Measurements from ENCODE around the gene CDC42EP4.

DNA sequence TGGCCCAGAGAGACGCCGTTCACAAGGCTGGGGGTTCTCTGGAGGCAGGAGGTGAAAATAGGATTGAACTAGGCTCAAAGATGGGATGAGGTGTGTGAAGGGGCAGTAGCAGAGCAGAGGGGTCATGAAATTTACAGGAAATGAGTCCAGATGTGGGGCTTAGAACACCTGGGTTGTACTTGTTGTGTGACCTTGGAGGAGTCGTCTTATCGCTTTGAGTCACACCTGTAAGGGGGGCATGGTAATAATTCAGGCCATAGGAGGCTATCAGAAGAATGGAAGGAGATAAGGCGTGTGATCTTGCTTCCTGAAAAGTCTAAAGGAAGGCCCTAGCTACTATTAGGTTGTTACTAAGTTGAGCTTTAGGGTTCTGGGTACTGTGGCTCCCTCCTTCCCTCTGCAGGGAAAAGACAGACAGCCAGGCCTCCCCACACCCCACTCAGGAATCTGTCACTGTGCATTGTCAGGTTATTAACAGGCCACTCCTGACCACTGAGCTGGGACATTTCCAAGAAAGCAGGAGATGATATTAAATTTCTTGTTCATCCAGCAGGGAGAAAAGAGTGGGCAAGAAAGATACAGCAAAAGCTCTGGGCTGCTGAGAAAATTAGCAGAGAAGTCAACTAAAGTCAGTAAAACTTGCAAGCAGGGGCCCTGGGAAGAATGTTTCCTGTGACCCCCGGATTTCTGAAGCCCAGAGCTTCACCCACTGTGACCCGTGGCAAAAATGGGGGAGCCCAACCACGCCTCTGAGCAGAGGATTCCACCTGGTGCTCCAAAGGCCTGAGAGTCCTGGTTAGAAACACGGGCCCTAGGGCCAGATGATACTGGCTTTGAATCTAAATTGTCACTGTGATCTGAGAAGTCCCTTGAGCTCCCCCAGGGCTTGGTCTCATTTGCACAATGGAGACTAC lies 6.0 kb upstream of the CDC42EP4 start:
- TF ChIP-seq, protein P1, sequence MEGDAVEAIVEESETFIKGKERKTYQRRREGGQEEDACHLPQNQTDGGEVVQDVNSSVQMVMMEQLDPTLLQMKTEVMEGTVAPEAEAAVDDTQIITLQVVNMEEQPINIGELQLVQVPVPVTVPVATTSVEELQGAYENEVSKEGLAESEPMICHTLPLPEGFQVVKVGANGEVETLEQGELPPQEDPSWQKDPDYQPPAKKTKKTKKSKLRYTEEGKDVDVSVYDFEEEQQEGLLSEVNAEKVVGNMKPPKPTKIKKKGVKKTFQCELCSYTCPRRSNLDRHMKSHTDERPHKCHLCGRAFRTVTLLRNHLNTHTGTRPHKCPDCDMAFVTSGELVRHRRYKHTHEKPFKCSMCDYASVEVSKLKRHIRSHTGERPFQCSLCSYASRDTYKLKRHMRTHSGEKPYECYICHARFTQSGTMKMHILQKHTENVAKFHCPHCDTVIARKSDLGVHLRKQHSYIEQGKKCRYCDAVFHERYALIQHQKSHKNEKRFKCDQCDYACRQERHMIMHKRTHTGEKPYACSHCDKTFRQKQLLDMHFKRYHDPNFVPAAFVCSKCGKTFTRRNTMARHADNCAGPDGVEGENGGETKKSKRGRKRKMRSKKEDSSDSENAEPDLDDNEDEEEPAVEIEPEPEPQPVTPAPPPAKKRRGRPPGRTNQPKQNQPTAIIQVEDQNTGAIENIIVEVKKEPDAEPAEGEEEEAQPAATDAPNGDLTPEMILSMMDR (conservative IDR thresholded peaks at IDR 0.05) = no peak
- TF ChIP-seq ZFX (IDR thresholded peaks at IDR 0.05) = no peak
